HEK293 (cell line): ENCODE results near the gene ZNF292.

Experiments
- CTCF ChIA-PET: fragments of 350-600 bp; formaldehyde crosslinking; extraction: SDS; loops from one replicate; lab custom pipeline; 2021; ENCODE audit warnings: antibody characterized with exemption; lab: Yijun Ruan, JAX
- POLR2A ChIA-PET: fragments of 300-600 bp; formaldehyde crosslinking; extraction: SDS; loops from one replicate; lab custom pipeline; 2020; ENCODE audit warnings: antibody characterized with exemption, inconsistent platforms; lab: Yijun Ruan, JAX
- H3K27ac ChIP-seq: fragments of 200-500 bp; sonication (Bioruptor generic); 2 replicates; pipeline ENCODE4 v1.5.1; 2014; ENCODE audit warnings: low read depth, low read length, control low read depth, inconsistent platforms; ENCODE audit errors: extremely low read depth
- H3K36me3 ChIP-seq, 2 experiments: fragments of 200-500 bp in 1 of 2; sonication (Bioruptor generic) in 1 of 2; 1 replicate in 1 of 2; 2 replicates in 1 of 2; pipeline ENCODE4 v1.5.1; 2014 to 2017; ENCODE audit warnings: inconsistent platforms in 2 of 2, low read length in 2 of 2; ENCODE audit not compliant: control insufficient read depth in 2 of 2, insufficient read depth in 1 of 2
- H3K4me1 ChIP-seq: fragments of 200-500 bp; sonication (Bioruptor generic); 2 replicates; pipeline ENCODE4 v1.5.1; 2014; ENCODE audit warnings: mild to moderate bottlenecking, low read length, inconsistent platforms; ENCODE audit not compliant: control insufficient read depth, insufficient read depth
- H3K4me3 ChIP-seq: 2 replicates; pipeline ENCODE4 v1.5.1; 2011; ENCODE audit warnings: low read depth, mild to moderate bottlenecking, control low read depth, low read length, moderate library complexity
- H3K9me3 ChIP-seq: fragments of 200-500 bp; sonication (Bioruptor generic); 2 replicates; pipeline ENCODE4 v1.5.1; 2014; ENCODE audit warnings: low read depth, low read length, inconsistent platforms; ENCODE audit not compliant: control insufficient read depth, insufficient read depth
- BCL11B ChIP-seq: fragments of 450-650 bp; formaldehyde crosslinking; IDR thresholded peaks from 2 replicates; pipeline ENCODE4 v1.5.1; 2016; ENCODE audit warnings: low read depth, missing biosample characterization, missing genetic modification characterization
- GLI2 ChIP-seq: fragments of 450-650 bp; formaldehyde crosslinking; IDR thresholded peaks from 2 replicates; pipeline ENCODE4; 2017; ENCODE audit warnings: missing biosample characterization, missing genetic modification characterization, low read depth, borderline replicate concordance
- GLIS1 ChIP-seq: fragments of 450-650 bp; formaldehyde crosslinking; IDR thresholded peaks from 2 replicates; pipeline ENCODE4 v1.5.1; 2016; ENCODE audit warnings: missing biosample characterization, missing genetic modification characterization
- GLIS2 ChIP-seq: fragments of 450-650 bp; formaldehyde crosslinking; IDR thresholded peaks from 2 replicates; pipeline ENCODE4 v1.5.1; 2016; ENCODE audit warnings: missing biosample characterization, missing genetic modification characterization
- PRDM1 ChIP-seq: fragments of 450-650 bp; formaldehyde crosslinking; IDR thresholded peaks from 2 replicates; pipeline ENCODE4; 2016; ENCODE audit warnings: missing biosample characterization, missing genetic modification characterization
- PRDM2 ChIP-seq: fragments of 450-650 bp; formaldehyde crosslinking; IDR thresholded peaks from 2 replicates; pipeline ENCODE4 v1.5.1; 2016; ENCODE audit warnings: missing biosample characterization, missing genetic modification characterization, borderline replicate concordance
- ZBTB20 ChIP-seq: fragments of 450-650 bp; formaldehyde crosslinking; IDR thresholded peaks from 2 replicates; pipeline ENCODE4 v1.5.1; 2016; ENCODE audit warnings: missing biosample characterization, missing genetic modification characterization
- ZBTB26 ChIP-seq: fragments of 450-650 bp; formaldehyde crosslinking; optimal IDR thresholded peaks from 2 replicates; pipeline ENCODE3; 2016; ENCODE audit warnings: missing biosample characterization, mild to moderate bottlenecking, missing genetic modification characterization
- ZBTB7A ChIP-seq: fragments of 450-650 bp; formaldehyde crosslinking; IDR thresholded peaks from 2 replicates; pipeline ENCODE4 v1.5.1; 2016; ENCODE audit warnings: low read depth, missing biosample characterization, missing genetic modification characterization
- ZFP3 ChIP-seq: fragments of 450-650 bp; formaldehyde crosslinking; IDR thresholded peaks from 2 replicates; pipeline ENCODE4 v1.5.1; 2016; ENCODE audit warnings: low read depth, missing biosample characterization, missing genetic modification characterization
- ZFP37 ChIP-seq: fragments of 450-650 bp; formaldehyde crosslinking; IDR thresholded peaks from 2 replicates; pipeline ENCODE4 v1.5.1; 2016; ENCODE audit warnings: missing biosample characterization, missing genetic modification characterization
- ZIC2 ChIP-seq: fragments of 450-650 bp; formaldehyde crosslinking; IDR thresholded peaks from 2 replicates; pipeline ENCODE4 v1.5.1; 2016; ENCODE audit warnings: missing biosample characterization, missing genetic modification characterization
- ZNF157 ChIP-seq: fragments of 450-650 bp; formaldehyde crosslinking; IDR thresholded peaks from 2 replicates; pipeline ENCODE4 v1.5.1; 2016; ENCODE audit warnings: missing biosample characterization, missing genetic modification characterization
- ZNF184 ChIP-seq: fragments of 450-650 bp; IDR thresholded peaks from 2 replicates; pipeline ENCODE4 v1.5.1; 2018; ENCODE audit warnings: missing biosample characterization, mild to moderate bottlenecking, missing genetic modification characterization
- ZNF223 ChIP-seq: fragments of 450-650 bp; formaldehyde crosslinking; IDR thresholded peaks from 2 replicates; pipeline ENCODE4 v1.5.1; 2016; ENCODE audit warnings: missing biosample characterization, missing genetic modification characterization
- ZNF248 ChIP-seq: fragments of 450-650 bp; formaldehyde crosslinking; IDR thresholded peaks from 2 replicates; pipeline ENCODE4 v1.5.1; 2017; ENCODE audit warnings: missing biosample characterization, missing genetic modification characterization
- ZNF404 ChIP-seq: fragments of 450-650 bp; formaldehyde crosslinking; IDR thresholded peaks from 2 replicates; pipeline ENCODE4 v1.5.1; 2017; ENCODE audit warnings: missing biosample characterization, missing genetic modification characterization
- ZNF426 ChIP-seq: fragments of 450-650 bp; formaldehyde crosslinking; IDR thresholded peaks from 2 replicates; pipeline ENCODE4 v1.5.1; 2017; ENCODE audit warnings: missing biosample characterization, missing genetic modification characterization, mild to moderate bottlenecking, inconsistent platforms, moderate library complexity
- ZNF48 ChIP-seq: fragments of 450-650 bp; formaldehyde crosslinking; IDR thresholded peaks from 2 replicates; pipeline ENCODE4 v1.5.1; 2016; ENCODE audit warnings: missing biosample characterization, missing genetic modification characterization
- ZNF580 ChIP-seq: fragments of 450-650 bp; formaldehyde crosslinking; IDR thresholded peaks from 2 replicates; pipeline ENCODE4 v1.5.1; 2016; ENCODE audit warnings: missing biosample characterization, missing genetic modification characterization
- ZNF585B ChIP-seq: fragments of 450-650 bp; formaldehyde crosslinking; IDR thresholded peaks from 2 replicates; pipeline ENCODE4 v1.5.1; 2016; ENCODE audit warnings: missing biosample characterization, missing genetic modification characterization
- ZNF639 ChIP-seq: fragments of 450-650 bp; formaldehyde crosslinking; IDR thresholded peaks from 2 replicates; pipeline ENCODE4 v1.5.1; 2016; ENCODE audit warnings: missing biosample characterization, missing genetic modification characterization
- ZNF664 ChIP-seq: fragments of 450-650 bp; formaldehyde crosslinking; IDR thresholded peaks from 2 replicates; pipeline ENCODE4 v1.5.1; 2016; ENCODE audit warnings: missing biosample characterization, missing genetic modification characterization
- ZSCAN16 ChIP-seq: fragments of 450-650 bp; formaldehyde crosslinking; IDR thresholded peaks from 2 replicates; pipeline ENCODE4 v1.5.1; 2016; ENCODE audit warnings: missing biosample characterization, missing genetic modification characterization

ZNF292 gene

GRCh38 chr6:87250019-87250418, 94.7 kb downstream of the ZNF292 start:
- no peak for TF ChIP-seq ZNF580 (tag by site-specific recombination)
- TF ChIP-seq ZNF248 = no peak
- TF ChIP-seq ZIC2 (tag by site-specific recombination) = no peak
- TF ChIP-seq GLI2 (tag by site-specific recombination) = no peak
- TF ChIP-seq ZNF184 (tag by site-specific recombination) = no peak
- no peak for TF ChIP-seq PRDM1 (tag by site-specific recombination)
- TF ChIP-seq ZNF48 (tag by site-specific recombination) = no peak
- Histone ChIP-seq H3K4me3 (no peak overlapping the region), H3K27ac (no peak overlapping the region), H3K36me3 (peaks cover 40 to 60% of the 10 kb centered on the region in 2 experiments), H3K4me1 (no peaks in the 10 kb centered on the region), H3K9me3 (no peaks in the 10 kb centered on the region)
- CTCF ChIA-PET = interaction anchor here (0.6 kb wide), 2 partner anchors 12 to 27 kb away, joined by 4 read pairs; no protein-coding TSS in a partner anchor
- POLR2A ChIA-PET = no interaction called here

GRCh38 chr6:87251225-87251624, 95.9 kb downstream of the ZNF292 start:
- no peaks in the 10 kb centered on the region for H3K4me1 ChIP-seq

More at GRCh38 chr6:87251225-87251624, 95.9 kb downstream of the ZNF292 start:
- Histone ChIP-seq H3K4me3 (no peak overlapping the region), H3K9me3 (no peaks in the 10 kb centered on the region), H3K27ac (no peak overlapping the region), H3K36me3 (peaks cover 34 to 71% of the 10 kb centered on the region in 2 experiments)
- ChIA-PET POLR2A (no interaction called here), CTCF (interaction anchor here (0.5 kb wide), 1 partner anchor 114 kb away, joined by 4 read pairs; no protein-coding TSS in a partner anchor)
- no peak for TF ChIP-seq ZFP3 (tag by site-specific recombination)
- TF ChIP-seq ZNF664 = no peak
- TF ChIP-seq BCL11B (tag by site-specific recombination) = no peak
- TF ChIP-seq ZBTB20 = no peak
- TF ChIP-seq GLIS1 (tag by site-specific recombination) = no peak
- no peak for TF ChIP-seq ZNF426 (tag by site-specific recombination)
- TF ChIP-seq ZFP37 (tag by site-specific recombination) = no peak
- TF ChIP-seq ZNF404 (tag by site-specific recombination) = no peak
- TF ChIP-seq ZBTB7A (tag by site-specific recombination) = no peak
- no peak for TF ChIP-seq ZSCAN16
- no peak for TF ChIP-seq ZNF157
- no peak for TF ChIP-seq GLIS2
- TF ChIP-seq PRDM2 (tag by site-specific recombination) = no peak
- TF ChIP-seq ZNF639 (tag by site-specific recombination) = no peak
- TF ChIP-seq ZNF223 (tag by site-specific recombination) = no peak
- TF ChIP-seq ZNF585B (tag by site-specific recombination) = no peak
- no peak for TF ChIP-seq ZBTB26
- TF ChIP-seq, all 188 proteins: peak for 0
